ENCODE results near the gene FCER1G. TPM values are rescaled to one million over a fixed set of nuclear protein-coding genes. Genes with fewer than 3 reads are reported as not detected.

FCER1G gene
- total and polyA plus RNA-seq, 9 of the 15 experiments (the other 6 are each of a cell fraction or from before 2014, with no cell fraction given) = 0.15 to 0.69 (median 0.31) TPM; not detected in 2

- no peak for TF ChIP-seq C11orf30 (IDR thresholded peaks at IDR 0.05; ENCODE audit: low read depth)
- TF ChIP-seq ERF (CRISPR knock-in tag; IDR thresholded peaks at IDR 0.05) = no peak
- no peak for TF ChIP-seq AFF1 (IDR thresholded peaks at IDR 0.05; ENCODE audit: low read depth in 1 of 2, partially characterized antibody in 2 of 2)
- no peak for TF ChIP-seq MCM5 (IDR thresholded peaks at IDR 0.05; ENCODE audit: low read depth)
- no peak for TF ChIP-seq BCLAF1 (IDR thresholded peaks at IDR 0.05; ENCODE audit: borderline replicate concordance in 1 of 2, control insufficient read depth in 1 of 2, low read depth in 2 of 2, low read length in 1 of 2)
- no peak for TF ChIP-seq GTF2B (IDR thresholded peaks at IDR 0.05; ENCODE audit: extremely low read depth, insufficient read length)
These were observed 23.0 kb downstream of the FCER1G start, which contains the start of gene NR1I3 (continued) for GRCh38 chr1:161238039-161238473.
